GM12878 (cell line): ENCODE results near the gene OR10J5. TPM values are rescaled to one million over a fixed set of nuclear protein-coding genes. Genes with fewer than 3 reads are reported as not detected.

ENCODE experiments used
- ATAC-seq: fragments of 200-7000 bp; cut with Tn5 transposase; 3 replicates; pipeline ENCODE4 v1.9.1; 2020; ENCODE audit warnings: mild to moderate bottlenecking, moderate library complexity
- BruUV-seq: library from RNA; stranded (reverse); fragments of 400-500 nt; replicated peaks from 2 replicates; lab custom pipeline; 2021; lab: Mats Ljungman, UMichigan
- CTCF ChIA-PET: fragments of 300-600 bp; sonication (Branson Sonifier 250); formaldehyde crosslinking; extraction: SDS; loops from one replicate; lab custom pipeline; 2021; ENCODE audit warnings: inconsistent platforms; lab: Yijun Ruan, JAX
- POLR2A ChIA-PET: fragments of 350-600 bp; formaldehyde crosslinking; extraction: SDS; loops from one replicate; lab custom pipeline; 2021; ENCODE audit warnings: inconsistent platforms; lab: Charles Lee
- RAD21 ChIA-PET: fragments of 300-600 bp; sonication (Branson Sonifier 250); formaldehyde crosslinking; loops from one replicate; lab custom pipeline; 2023; ENCODE audit warnings: antibody characterized with exemption; ENCODE audit not compliant: unreplicated experiment; lab: Charles Lee
- SMC1A ChIA-PET: fragments of 300-600 bp; sonication (Branson Sonifier 250); formaldehyde crosslinking; loops from one replicate; lab custom pipeline; 2023; ENCODE audit not compliant: unreplicated experiment, uncharacterized antibody; lab: Charles Lee
- DNase-seq: peaks from one replicate; pipeline ENCODE4 v3.0.0-alpha.2; 2011; ENCODE audit warnings: low read depth, low spot score
- FAIRE-seq: peaks from 3 replicates; lab custom pipeline; 2011; peaks lifted over from hg19 to GRCh38; lab: Jason Lieb, UNC
- H2AFZ ChIP-seq: 2 replicates; pipeline ENCODE4 v1.6.0; 2011; ENCODE audit warnings: low read depth, low read length, control low read depth; ENCODE audit not compliant: control insufficient read depth
- H3K27ac ChIP-seq: 2 replicates; pipeline ENCODE4 v1.5.1; 2011; ENCODE audit warnings: control low read depth; ENCODE audit not compliant: control insufficient read depth, insufficient read depth
- H3K27me3 ChIP-seq, 2 experiments: replicated peaks in 1 of 2; 2 replicates each; pipeline versions ENCODE4 v1.6.0 to v1.6.1; 2011; ENCODE audit warnings: low read length in 1 of 2; ENCODE audit not compliant: control insufficient read depth in 2 of 2, insufficient read depth in 2 of 2
- H3K36me3 ChIP-seq, 2 experiments: 2 replicates each; pipeline ENCODE4 v1.5.1; 2011; ENCODE audit warnings: low read length in 1 of 2; ENCODE audit not compliant: control insufficient read depth in 2 of 2, insufficient read depth in 2 of 2
- H3K4me1 ChIP-seq: 2 replicates; pipeline ENCODE4 v1.6.1; 2011; ENCODE audit warnings: mild to moderate bottlenecking, low read length, moderate library complexity, mixed read lengths; ENCODE audit not compliant: control insufficient read depth, insufficient read depth
- H3K4me2 ChIP-seq: 2 replicates; pipeline ENCODE4 v1.6.0; 2011; ENCODE audit warnings: control low read depth; ENCODE audit not compliant: control insufficient read depth, insufficient read depth
- H3K4me3 ChIP-seq: fragments of 200-600 bp; sonication (generic); 2 replicates; pipeline ENCODE4 v1.5.1; 2016
- H3K79me2 ChIP-seq: 2 replicates; pipeline ENCODE4 v1.6.0; 2011; ENCODE audit warnings: low read length; ENCODE audit not compliant: control insufficient read depth, insufficient read depth
- H3K9ac ChIP-seq: 2 replicates; pipeline ENCODE4 v1.8.0; 2011; ENCODE audit warnings: low read length, control low read depth, mixed read lengths; ENCODE audit not compliant: control insufficient read depth, insufficient read depth
- H3K9me3 ChIP-seq: replicated peaks from 3 replicates; pipeline ENCODE4 v1.5.1; 2011; ENCODE audit warnings: mild to moderate bottlenecking, low read length; ENCODE audit not compliant: control insufficient read depth, insufficient read depth
- H4K20me1 ChIP-seq: 2 replicates; pipeline ENCODE4 v1.6.0; 2011; ENCODE audit not compliant: control insufficient read depth, insufficient read depth
- CREB1 ChIP-seq: IDR thresholded peaks from 2 replicates; pipeline ENCODE4 v1.6.1; 2012; ENCODE audit warnings: low read depth, mild to moderate bottlenecking, inconsistent platforms
- HDAC6 ChIP-seq: fragments of 200-600 bp; sonication (generic); IDR thresholded peaks from one replicate; pipeline ENCODE4 v1.8.0; 2017; ENCODE audit warnings: antibody characterized with exemption; ENCODE audit not compliant: unreplicated experiment
- RUNX3 ChIP-seq: IDR thresholded peaks from 2 replicates; pipeline ENCODE4 v1.6.1; 2012; ENCODE audit warnings: low read length, inconsistent platforms
- SREBF2 ChIP-seq: IDR thresholded peaks from 2 replicates; pipeline ENCODE4 v1.6.1; 2012; ENCODE audit warnings: mild to moderate bottlenecking, low read length
- STAT3 ChIP-seq: IDR thresholded peaks from 2 replicates; pipeline ENCODE4 v1.6.1; 2011; ENCODE audit warnings: low read depth, low read length, improper control_type of control experiment
- TCF7 ChIP-seq: IDR thresholded peaks from 2 replicates; pipeline ENCODE4 v1.6.1; 2014; ENCODE audit warnings: antibody characterized with exemption, borderline replicate concordance
- WGBS: methylation state at CpG from one replicate; pipeline ENCODE4 v1.1.6; 2016; ENCODE audit warnings: low lambda C conversion rate; ENCODE audit not compliant: insufficient replicate concordance, insufficient coverage; ENCODE audit errors: missing lambda C conversion rate; 5-methylcytosine and 5-hydroxymethylcytosine counted together
- in situ Hi-C: fragments of 300-500 bp; cut with MboI; formaldehyde crosslinking; loops from 9 replicates; pipeline ENCODE4 v1.14.3; 2018; ENCODE audit warnings: mixed read lengths
- intact Hi-C: fragments of 100-400 bp; cut with micrococcal nuclease; formaldehyde crosslinking; loops from one replicate; pipeline ENCODE4 v1.14.2; 2022; ENCODE audit not compliant: unreplicated experiment
- polyA plus RNA-seq, 11 experiments: library from polyadenylated mRNA; depleted of rRNA in 4 of 11; unstranded in 6 of 11; stranded (reverse) in 5 of 11; fragments of >200 nt; fragmentation: Nextera tagmentation in 4 of 11; fragmentation: Illumina TruSeq in 1 of 11; extraction: Ambion mirVana in 4 of 11; extraction: Trizol in 1 of 11; gene quantifications; 1 replicate in 1 of 11; 2 replicates in 10 of 11; pipeline versions ENCODE4 v1.2.1 to v1.2.3, GENCODE V29; 2011 to 2016; ENCODE audit warnings: inconsistent platforms in 2 of 11, missing spikeins in 2 of 11, low read depth in 1 of 11
- total RNA-seq, 4 experiments: library from RNA; depleted of rRNA in 3 of 4; stranded (reverse); fragments of >200 nt in 3 of 4; fragmentation: Illumina TruSeq in 1 of 4; extraction: Trizol in 1 of 4; gene quantifications; 2 replicates each; pipeline versions ENCODE4 v1.2.1 to v1.2.3, GENCODE V29; 2013 to 2021
- TF ChIP-seq, protein P1 (sequence below): IDR thresholded peaks from 2 replicates; pipeline ENCODE4 v1.6.1; 2012; ENCODE audit warnings: low read depth, low read length, improper control_type of control experiment
- TF ChIP-seq, protein P2 (sequence below): IDR thresholded peaks from 2 replicates; pipeline ENCODE4 v1.6.1; 2011; ENCODE audit warnings: borderline replicate concordance, low read depth, mild to moderate bottlenecking, moderate library complexity, mixed read lengths, low read length; ENCODE audit not compliant: insufficient read depth; ENCODE audit errors: extremely low read length
- TF ChIP-seq, protein P3 (sequence below): fragments of 450-650 bp; formaldehyde crosslinking; IDR thresholded peaks from 2 replicates; pipeline ENCODE4 v1.4.0; 2020; ENCODE audit warnings: mild to moderate bottlenecking, moderate library complexity
- TF ChIP-seq, protein P4 (sequence below): IDR thresholded peaks from 2 replicates; pipeline ENCODE4 v1.6.1; 2012; ENCODE audit warnings: low read depth, low read length, improper control_type of control experiment
- TF ChIP-seq, protein P5 (sequence below): fragments of 450-650 bp; IDR thresholded peaks from 2 replicates; pipeline ENCODE4 v1.6.1; 2016; ENCODE audit warnings: mild to moderate bottlenecking, moderate library complexity, borderline replicate concordance
- TF ChIP-seq, protein P6 (sequence below): fragments of 450-650 bp; IDR thresholded peaks from 2 replicates; pipeline ENCODE4 v1.6.1; 2017; ENCODE audit warnings: borderline replicate concordance

Gene OR10J5
- total and polyA plus RNA-seq, 10 of the 15 experiments (the other 5 are each of a cell fraction or from before 2014, with no cell fraction given) = not detected

DNA sequence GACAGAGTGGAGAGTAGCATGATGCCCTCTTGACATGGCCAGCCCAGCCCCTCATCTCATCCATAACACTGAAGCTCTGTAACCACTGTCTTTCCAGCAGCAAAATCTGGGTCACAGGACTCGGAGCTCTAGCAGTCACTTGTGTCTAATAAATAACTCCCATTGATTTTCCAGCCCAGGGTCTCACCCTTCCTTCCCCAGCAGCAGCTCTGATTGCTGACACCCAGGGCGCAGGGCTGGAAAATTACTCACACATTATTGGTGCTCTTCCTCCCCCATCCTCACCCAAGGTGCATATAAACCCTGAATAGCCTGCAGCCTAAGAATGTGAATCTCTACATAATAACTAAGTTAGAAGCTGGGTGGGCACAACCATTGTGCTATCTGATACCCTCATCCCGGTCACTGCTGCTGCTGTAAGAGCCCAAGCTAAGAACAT is 21.1 kb upstream of the OR10J5 start:
- H4K20me1 ChIP-seq = no peaks in the 10 kb centered on the region
- H3K79me2 ChIP-seq = no peaks in the 10 kb centered on the region
- H3K27ac ChIP-seq = no peak overlapping the region
- ChIA-PET CTCF (no interaction called here), POLR2A (interaction anchor here (1.1 kb wide), 1 partner anchor 9 kb away, joined by 3 read pairs; no protein-coding TSS in a partner anchor), SMC1A (interaction anchor here (1.8 kb wide), 1 partner anchor 9 kb away, joined by 4 read pairs; no protein-coding TSS in a partner anchor), RAD21 (no interaction called here)
- intact Hi-C loops (no loop called here), in situ Hi-C loops (no loop called here)
- BruUV-seq = no TSS peak
- H3K36me3 ChIP-seq = no peaks in the 10 kb centered on the region
- H3K4me3 ChIP-seq = no peak overlapping the region
- WGBS = 4% methylated on average over 3 of the region's 3 CpGs
- H3K9ac ChIP-seq = no peak overlapping the region
- ATAC-seq = no peak
- no peaks in the 10 kb centered on the region for H3K9me3 ChIP-seq
- no peak overlapping the region for H2AFZ ChIP-seq
- H3K27me3 ChIP-seq = no peaks in the 10 kb centered on the region
- no peaks in the 10 kb centered on the region for H3K4me1 ChIP-seq
- no peak overlapping the region for H3K4me2 ChIP-seq
- no peak for DNase-seq
- FAIRE-seq = no peak
- TF ChIP-seq, protein P1, sequence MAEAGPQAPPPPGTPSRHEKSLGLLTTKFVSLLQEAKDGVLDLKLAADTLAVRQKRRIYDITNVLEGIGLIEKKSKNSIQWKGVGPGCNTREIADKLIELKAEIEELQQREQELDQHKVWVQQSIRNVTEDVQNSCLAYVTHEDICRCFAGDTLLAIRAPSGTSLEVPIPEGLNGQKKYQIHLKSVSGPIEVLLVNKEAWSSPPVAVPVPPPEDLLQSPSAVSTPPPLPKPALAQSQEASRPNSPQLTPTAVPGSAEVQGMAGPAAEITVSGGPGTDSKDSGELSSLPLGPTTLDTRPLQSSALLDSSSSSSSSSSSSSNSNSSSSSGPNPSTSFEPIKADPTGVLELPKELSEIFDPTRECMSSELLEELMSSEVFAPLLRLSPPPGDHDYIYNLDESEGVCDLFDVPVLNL = no peak
- TF ChIP-seq TCF7 (no peak), RUNX3 (no peak), HDAC6 (no peak), CREB1 (no peak), STAT3 (no peak), SREBF2 (no peak)
- TF ChIP-seq, protein P2, sequence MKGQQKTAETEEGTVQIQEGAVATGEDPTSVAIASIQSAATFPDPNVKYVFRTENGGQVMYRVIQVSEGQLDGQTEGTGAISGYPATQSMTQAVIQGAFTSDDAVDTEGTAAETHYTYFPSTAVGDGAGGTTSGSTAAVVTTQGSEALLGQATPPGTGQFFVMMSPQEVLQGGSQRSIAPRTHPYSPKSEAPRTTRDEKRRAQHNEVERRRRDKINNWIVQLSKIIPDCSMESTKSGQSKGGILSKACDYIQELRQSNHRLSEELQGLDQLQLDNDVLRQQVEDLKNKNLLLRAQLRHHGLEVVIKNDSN = no peak
- TF ChIP-seq, protein P3, sequence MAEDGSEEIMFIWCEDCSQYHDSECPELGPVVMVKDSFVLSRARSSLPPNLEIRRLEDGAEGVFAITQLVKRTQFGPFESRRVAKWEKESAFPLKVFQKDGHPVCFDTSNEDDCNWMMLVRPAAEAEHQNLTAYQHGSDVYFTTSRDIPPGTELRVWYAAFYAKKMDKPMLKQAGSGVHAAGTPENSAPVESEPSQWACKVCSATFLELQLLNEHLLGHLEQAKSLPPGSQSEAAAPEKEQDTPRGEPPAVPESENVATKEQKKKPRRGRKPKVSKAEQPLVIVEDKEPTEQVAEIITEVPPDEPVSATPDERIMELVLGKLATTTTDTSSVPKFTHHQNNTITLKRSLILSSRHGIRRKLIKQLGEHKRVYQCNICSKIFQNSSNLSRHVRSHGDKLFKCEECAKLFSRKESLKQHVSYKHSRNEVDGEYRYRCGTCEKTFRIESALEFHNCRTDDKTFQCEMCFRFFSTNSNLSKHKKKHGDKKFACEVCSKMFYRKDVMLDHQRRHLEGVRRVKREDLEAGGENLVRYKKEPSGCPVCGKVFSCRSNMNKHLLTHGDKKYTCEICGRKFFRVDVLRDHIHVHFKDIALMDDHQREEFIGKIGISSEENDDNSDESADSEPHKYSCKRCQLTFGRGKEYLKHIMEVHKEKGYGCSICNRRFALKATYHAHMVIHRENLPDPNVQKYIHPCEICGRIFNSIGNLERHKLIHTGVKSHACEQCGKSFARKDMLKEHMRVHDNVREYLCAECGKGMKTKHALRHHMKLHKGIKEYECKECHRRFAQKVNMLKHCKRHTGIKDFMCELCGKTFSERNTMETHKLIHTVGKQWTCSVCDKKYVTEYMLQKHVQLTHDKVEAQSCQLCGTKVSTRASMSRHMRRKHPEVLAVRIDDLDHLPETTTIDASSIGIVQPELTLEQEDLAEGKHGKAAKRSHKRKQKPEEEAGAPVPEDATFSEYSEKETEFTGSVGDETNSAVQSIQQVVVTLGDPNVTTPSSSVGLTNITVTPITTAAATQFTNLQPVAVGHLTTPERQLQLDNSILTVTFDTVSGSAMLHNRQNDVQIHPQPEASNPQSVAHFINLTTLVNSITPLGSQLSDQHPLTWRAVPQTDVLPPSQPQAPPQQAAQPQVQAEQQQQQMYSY (CRISPR knock-in tag) = no peak
- TF ChIP-seq, protein P4, sequence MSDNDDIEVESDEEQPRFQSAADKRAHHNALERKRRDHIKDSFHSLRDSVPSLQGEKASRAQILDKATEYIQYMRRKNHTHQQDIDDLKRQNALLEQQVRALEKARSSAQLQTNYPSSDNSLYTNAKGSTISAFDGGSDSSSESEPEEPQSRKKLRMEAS = no peak
- TF ChIP-seq, protein P5, sequence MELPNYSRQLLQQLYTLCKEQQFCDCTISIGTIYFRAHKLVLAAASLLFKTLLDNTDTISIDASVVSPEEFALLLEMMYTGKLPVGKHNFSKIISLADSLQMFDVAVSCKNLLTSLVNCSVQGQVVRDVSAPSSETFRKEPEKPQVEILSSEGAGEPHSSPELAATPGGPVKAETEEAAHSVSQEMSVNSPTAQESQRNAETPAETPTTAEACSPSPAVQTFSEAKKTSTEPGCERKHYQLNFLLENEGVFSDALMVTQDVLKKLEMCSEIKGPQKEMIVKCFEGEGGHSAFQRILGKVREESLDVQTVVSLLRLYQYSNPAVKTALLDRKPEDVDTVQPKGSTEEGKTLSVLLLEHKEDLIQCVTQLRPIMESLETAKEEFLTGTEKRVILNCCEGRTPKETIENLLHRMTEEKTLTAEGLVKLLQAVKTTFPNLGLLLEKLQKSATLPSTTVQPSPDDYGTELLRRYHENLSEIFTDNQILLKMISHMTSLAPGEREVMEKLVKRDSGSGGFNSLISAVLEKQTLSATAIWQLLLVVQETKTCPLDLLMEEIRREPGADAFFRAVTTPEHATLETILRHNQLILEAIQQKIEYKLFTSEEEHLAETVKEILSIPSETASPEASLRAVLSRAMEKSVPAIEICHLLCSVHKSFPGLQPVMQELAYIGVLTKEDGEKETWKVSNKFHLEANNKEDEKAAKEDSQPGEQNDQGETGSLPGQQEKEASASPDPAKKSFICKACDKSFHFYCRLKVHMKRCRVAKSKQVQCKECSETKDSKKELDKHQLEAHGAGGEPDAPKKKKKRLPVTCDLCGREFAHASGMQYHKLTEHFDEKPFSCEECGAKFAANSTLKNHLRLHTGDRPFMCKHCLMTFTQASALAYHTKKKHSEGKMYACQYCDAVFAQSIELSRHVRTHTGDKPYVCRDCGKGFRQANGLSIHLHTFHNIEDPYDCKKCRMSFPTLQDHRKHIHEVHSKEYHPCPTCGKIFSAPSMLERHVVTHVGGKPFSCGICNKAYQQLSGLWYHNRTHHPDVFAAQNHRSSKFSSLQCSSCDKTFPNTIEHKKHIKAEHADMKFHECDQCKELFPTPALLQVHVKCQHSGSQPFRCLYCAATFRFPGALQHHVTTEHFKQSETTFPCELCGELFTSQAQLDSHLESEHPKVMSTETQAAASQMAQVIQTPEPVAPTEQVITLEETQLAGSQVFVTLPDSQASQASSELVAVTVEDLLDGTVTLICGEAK = no peak
- TF ChIP-seq, protein P6, sequence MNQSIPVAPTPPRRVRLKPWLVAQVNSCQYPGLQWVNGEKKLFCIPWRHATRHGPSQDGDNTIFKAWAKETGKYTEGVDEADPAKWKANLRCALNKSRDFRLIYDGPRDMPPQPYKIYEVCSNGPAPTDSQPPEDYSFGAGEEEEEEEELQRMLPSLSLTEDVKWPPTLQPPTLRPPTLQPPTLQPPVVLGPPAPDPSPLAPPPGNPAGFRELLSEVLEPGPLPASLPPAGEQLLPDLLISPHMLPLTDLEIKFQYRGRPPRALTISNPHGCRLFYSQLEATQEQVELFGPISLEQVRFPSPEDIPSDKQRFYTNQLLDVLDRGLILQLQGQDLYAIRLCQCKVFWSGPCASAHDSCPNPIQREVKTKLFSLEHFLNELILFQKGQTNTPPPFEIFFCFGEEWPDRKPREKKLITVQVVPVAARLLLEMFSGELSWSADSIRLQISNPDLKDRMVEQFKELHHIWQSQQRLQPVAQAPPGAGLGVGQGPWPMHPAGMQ = no peak
